ENCODE measurements around the gene OR2C1.
A peak's percentile ranks its signal among the peaks of the same experiment; 100 is the strongest.

OR2C1 gene

GRCh38 chr16:3355589-3355988, at the start of gene OR2C1:
Gene OR2C1 (plus strand): TSS chr16:3355889. CDS start chr16:3355941, 52 bp downstream.
- no peak for DNase-seq

- DNase-seq, result no peak
Measured at GRCh38 chr16:3306078-3306477, 49.6 kb upstream of the OR2C1 start.

- DNase-seq, result no peak
Measured at GRCh38 chr16:3311496-3311895, 44.2 kb upstream of the OR2C1 start.

DNA sequence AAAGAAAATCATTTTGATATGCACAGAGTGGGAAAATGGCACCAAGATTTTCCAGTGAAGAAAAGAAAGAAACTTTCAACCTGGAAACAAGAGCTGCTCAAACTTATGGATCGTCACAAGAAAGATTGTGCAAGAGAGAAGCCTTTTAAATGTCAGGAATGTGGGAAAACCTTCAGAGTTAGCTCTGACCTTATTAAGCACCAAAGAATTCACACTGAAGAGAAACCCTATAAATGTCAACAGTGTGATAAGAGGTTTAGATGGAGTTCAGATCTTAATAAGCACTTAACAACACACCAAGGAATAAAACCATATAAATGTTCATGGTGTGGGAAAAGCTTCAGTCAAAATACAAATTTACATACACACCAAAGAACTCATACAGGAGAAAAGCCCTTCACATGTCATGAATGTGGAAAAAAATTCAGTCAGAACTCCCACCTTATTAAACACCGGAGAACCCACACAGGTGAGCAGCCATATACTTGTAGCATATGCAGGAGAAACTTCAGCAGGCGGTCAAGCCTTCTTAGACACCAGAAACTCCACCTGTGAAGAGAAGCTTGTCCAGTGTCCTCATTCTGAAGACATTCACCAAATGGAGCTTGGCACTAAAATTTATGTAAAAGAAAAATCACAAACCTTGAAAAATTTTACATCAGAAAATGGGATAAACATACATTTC, 38.2 kb upstream of the OR2C1 start:
- DNase-seq, result no peak

- no peak for DNase-seq
Measured at GRCh38 chr16:3321816-3322215, 33.9 kb upstream of the OR2C1 start.

- no peak for DNase-seq
Measured at GRCh38 chr16:3327514-3327913, 28.2 kb upstream of the OR2C1 start.

DNA sequence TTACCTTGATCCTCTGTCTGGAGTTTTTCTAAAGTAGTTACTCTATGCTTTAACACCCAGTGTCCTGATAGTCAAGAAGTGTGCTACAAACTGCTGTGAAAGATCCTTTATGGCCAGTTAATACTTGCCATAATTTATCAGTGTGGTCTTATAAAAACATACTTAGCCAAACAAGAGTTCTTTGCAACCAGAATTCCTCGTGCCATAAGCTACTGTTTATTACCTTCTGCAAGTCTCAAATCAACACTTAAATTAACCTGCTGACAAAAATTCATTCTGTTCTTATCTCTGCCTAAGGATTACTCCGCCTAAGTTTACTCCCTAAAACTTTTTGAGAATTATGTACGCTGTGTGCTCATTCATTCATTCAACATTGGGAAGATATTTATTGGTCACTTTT, 27.6 kb upstream of the OR2C1 start:
- DNase-seq, result no peak

DNA sequence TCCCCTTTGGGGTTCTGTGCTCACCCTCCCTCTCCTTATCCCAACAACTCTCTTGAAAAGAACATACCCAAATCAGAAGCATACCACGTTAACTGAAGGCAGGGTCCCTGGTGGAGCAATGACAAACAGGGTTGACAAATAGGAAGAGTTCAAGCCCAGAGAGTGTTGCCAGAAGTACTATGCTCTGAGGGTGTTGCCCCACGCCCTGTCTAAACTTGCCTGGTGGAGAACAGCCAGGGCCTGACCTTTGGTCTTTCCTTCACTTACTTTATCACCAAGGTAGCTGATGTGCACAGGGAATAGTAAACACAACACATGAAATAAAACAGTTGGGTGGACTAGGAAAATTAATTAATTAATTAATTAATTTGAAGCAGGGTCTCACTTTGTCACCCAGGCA, 27.0 kb upstream of the OR2C1 start:
- DNase-seq, result no peak

- no peak for DNase-seq
Measured at GRCh38 chr16:3346041-3346440, 9.6 kb upstream of the OR2C1 start.

- no peak for DNase-seq
Measured at GRCh38 chr16:3347586-3347985, 8.1 kb upstream of the OR2C1 start.

- no peak for DNase-seq
Measured at GRCh38 chr16:3348547-3349167, 7.0 kb upstream of the OR2C1 start.

DNA sequence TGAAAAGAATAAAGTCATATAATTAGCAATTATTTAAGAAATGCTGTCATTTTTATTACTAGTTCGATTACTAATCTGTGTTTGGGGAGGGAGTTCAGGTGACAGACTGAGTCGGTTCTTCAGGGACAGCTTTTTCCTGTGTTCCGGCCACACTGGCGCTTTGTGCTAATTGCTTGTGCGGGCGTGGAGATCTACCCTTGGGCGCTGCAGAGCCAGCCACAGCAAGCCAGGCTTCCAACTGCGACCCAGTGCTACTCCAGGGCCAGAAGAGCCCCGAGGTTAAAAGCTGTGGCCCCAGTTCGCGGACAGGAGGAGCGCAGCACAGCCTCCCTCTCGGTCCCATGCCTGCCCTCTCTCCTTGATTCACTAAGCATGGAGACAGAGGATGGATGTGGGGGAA, 6.5 kb upstream of the OR2C1 start:
- no peak for DNase-seq

DNA sequence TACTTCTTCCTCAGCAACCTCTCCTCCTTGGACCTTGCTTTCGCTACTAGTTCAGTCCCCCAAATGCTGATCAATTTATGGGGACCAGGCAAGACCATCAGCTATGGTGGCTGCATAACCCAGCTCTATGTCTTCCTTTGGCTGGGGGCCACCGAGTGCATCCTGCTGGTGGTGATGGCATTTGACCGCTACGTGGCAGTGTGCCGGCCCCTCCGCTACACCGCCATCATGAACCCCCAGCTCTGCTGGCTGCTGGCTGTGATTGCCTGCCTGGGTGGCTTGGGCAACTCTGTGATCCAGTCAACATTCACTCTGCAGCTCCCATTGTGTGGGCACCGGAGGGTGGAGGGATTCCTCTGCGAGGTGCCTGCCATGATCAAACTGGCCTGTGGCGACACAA, 429 bp downstream of the OR2C1 start:
- no peak for DNase-seq

GRCh38 chr16:3358871-3359270, 3.2 kb downstream of the OR2C1 start:
- no peak for DNase-seq

- no peak for DNase-seq
Measured at GRCh38 chr16:3362931-3363330, 7.2 kb downstream of the OR2C1 start.

DNA sequence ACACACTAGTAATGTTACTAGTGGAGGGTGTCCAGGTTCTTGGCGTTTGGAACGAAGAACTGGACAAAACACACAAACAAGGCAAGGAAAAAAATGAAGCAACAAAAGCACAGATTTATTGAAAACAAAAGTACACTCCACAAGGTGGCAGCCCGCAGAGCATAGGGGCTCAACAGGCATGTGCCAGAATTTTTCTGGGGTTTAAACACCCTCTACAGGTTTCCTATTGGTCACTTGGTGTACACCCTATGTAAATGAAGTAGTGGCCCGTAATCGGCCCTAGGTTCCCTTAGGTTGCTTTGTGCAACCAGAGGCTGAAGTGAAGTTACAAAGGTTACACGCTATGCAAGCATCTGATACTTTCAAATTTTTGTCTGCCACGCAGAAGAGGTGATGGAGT, 8.1 kb downstream of the OR2C1 start:
- DNase-seq, result no peak

- DNase-seq, result peak; percentile 96 to 99
Measured at GRCh38 chr16:3364774-3365427, 9.2 kb downstream of the OR2C1 start.

DNA sequence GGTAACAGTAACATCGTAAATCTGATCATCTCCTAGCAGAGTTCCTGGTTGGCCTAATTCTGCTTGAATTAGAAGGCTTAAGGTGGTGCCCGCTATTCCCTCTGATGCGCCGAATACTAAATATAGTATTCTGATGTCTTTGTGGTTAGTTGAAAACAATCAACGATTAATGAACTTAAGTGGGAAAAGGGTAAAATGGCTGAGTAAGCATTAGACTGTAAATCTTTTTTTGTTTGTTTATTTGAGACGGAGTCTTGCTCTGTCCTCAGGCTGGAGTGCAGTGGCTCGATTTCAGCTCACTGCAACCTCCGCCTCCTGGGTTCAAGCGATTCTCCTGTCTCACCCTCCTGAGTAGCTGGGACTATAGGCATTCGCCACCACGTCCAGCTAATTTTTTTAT, 13.4 kb downstream of the OR2C1 start:
- no peak for DNase-seq

DNA sequence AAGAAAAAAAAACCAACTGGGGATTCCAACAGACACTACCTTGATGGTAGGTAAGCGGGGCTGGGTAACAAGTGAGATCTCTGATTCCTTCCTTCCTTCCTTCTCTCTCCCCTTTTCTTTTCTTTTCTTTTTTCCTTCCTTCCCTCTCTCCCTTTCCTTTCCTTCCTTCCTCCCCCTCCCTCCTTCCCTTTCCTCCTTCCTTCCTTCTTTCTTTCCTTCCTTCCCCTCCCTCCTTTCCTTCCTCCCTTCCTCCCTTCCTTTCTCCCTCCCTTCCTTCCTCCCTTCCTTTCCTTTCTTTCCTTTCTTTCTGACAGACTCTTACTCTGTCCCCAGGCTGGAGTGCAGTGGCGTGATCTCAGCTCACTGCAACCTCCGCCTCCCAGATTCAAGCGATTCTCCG, 20.0 kb downstream of the OR2C1 start:
- no peak for DNase-seq

GRCh38 chr16:3377917-3378316, 22.2 kb downstream of the OR2C1 start:
- no peak for DNase-seq

DNA sequence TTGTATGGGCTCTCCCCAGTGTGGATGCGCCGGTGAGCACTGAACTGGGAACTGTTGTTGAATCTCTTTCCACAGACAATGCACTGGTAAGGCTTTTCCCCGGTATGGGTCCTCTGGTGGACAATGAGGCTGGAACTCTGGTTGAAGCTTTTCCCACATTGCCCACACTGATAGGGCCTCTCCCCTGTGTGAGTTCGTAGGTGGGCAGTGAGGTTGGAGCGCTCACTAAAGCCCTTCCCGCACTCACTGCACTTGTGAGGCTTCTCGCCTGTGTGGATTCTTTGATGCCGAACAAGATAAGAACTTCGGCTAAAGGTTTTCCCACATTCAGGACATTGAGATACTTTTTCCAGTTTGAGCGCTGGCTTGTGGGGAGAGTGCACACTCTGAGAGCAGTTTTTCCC, 27.4 kb downstream of the OR2C1 start:
- DNase-seq, result no peak

GRCh38 chr16:3388325-3388724, 32.6 kb downstream of the OR2C1 start:
- no peak for DNase-seq

DNA sequence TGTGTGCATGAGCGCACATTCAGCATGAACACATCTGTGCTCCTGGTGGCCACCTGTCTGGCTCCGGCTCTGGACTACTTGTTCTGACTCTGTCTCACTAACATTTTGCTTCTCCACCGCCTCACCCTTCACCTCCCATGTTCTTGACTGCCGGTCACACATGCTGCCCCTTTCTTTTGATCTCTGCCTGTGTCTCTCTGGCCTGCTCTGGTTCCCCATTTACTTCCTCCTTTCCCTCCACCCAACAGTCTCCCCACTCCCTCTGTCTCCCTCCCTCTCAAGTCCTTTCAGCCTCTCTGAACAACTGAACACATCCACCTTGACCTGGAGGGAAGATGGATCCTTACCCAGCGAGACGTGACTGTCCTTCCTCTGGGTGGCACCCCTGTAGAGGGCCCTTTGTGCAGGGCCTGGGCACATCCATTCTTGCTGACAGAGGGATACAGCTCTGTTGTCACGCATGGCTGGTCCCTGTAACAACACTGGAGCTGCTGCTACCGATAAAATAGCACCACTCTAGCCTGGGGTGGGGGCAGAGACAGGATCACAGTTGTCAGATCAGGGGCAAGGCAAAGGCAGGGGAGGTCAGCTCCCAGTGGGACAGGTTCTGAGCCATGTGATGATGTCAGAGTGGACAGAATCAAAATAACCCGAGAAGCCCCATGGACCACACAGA, 34.1 kb downstream of the OR2C1 start:
- DNase-seq, result no peak

GRCh38 chr16:3400446-3400778, 44.7 kb downstream of the OR2C1 start:
- DNase-seq, result no peak
